ENCODE measurements around the gene RFC2. TPM values are rescaled to one million over a fixed set of nuclear protein-coding genes. Genes with fewer than 3 reads are reported as not detected.

The RFC2 gene
- total and polyA plus RNA-seq, 10 of the 15 experiments (the other 5 are each of a cell fraction or from before 2014, with no cell fraction given): 25.8 to 145 (median 90.9) TPM

DNA sequence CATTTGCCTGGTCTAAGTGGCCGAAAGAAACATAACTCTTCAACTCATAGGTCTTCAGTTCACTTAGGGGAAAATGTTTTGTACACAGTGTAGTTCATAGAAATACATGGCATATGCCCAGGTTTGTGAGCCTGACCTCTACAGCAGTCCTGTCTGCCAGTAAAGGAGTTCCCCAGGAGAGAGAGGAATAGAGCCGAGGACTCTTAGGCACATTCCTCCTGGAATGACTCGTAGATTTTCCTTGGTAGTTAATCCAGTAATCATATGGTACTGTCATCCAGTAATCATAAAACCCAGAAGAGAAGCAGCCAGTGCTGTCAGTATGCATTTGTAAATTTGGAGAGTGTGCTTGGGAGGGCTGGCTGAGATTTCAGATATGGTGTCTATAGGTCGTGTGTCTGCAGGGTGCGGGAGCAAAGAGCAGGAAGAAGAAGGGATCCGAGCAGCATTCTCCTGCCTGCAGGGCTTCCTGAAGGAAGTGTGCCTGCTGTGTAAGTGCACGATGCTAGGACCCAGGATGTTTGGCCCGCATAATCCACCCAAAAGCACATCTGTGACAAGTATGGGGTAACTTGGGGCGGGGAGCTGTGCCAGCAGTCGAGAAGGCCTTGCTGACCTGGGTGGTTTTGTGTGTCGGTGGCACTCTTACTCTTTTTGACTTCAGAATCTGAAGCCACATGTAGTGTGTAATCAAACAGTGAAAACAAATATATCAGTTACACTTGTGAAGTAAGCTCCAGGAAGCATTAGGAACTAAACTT is 66.1 kb downstream of the RFC2 start (continued):
- no peak for TF ChIP-seq ZNF24 (IDR thresholded peaks at IDR 0.05)
- no peak for TF ChIP-seq E2F8 (IDR thresholded peaks at IDR 0.05; ENCODE audit: low read depth, partially characterized antibody)
- no peak for TF ChIP-seq NR2C2 (IDR thresholded peaks at IDR 0.05; ENCODE audit: borderline replicate concordance, control insufficient read depth, insufficient read length, low read depth)
- TF ChIP-seq YBX1 (IDR thresholded peaks at IDR 0.05): no peak
- TF ChIP-seq SMAD1 (IDR thresholded peaks at IDR 0.05; ENCODE audit: low read depth, partially characterized antibody): no peak
- no peak for TF ChIP-seq IKZF1 (conservative IDR thresholded peaks at IDR 0.05)
- no peak for TF ChIP-seq POU2F2 (IDR thresholded peaks at IDR 0.05; ENCODE audit: borderline replicate concordance, low read depth, low read length)
- no peak for TF ChIP-seq STAT3 (IDR thresholded peaks at IDR 0.05; ENCODE audit: low read depth, low read length)
- no peak for TF ChIP-seq MXI1 (IDR thresholded peaks at IDR 0.05; ENCODE audit: low read depth, low read length)

- ChIA-PET CTCF (interaction anchor here (1.0 to 3.0 kb wide), 3 partner anchors 7 to 216 kb away, joined by 3 to 14 read pairs (median 3); no protein-coding TSS in a partner anchor), POLR2A (no interaction called here), SMC1A (ENCODE audit: uncharacterized antibody, unreplicated experiment) (interaction anchor here (1.1 to 1.6 kb wide), 2 partner anchors 116 to 118 kb away, joined by 3 read pairs; no protein-coding TSS in a partner anchor), RAD21 (ENCODE audit: unreplicated experiment) (interaction anchor here (2.8 kb wide), 1 partner anchor 117 kb away, joined by 20 read pairs; no protein-coding TSS in a partner anchor)
- no peaks in the 10 kb centered on the region for H3K27me3 ChIP-seq (replicated peaks in 1 of 2; ENCODE audit: control insufficient read depth in 2 of 2, insufficient read depth in 2 of 2, low read length in 1 of 2)
- DNase-seq (ENCODE audit: low read depth, low spot score) (no peak), ATAC-seq (no peak), FAIRE-seq (no peak)
- BruUV-seq (replicated peaks): no TSS peak
- H3K9ac ChIP-seq (ENCODE audit: control insufficient read depth, insufficient read depth, low read length): no peak overlapping the region
- peaks cover 24% of the 10 kb centered on the region for H4K20me1 ChIP-seq (ENCODE audit: control insufficient read depth, insufficient read depth)
- H3K4me2 ChIP-seq (ENCODE audit: control insufficient read depth, insufficient read depth): no peak overlapping the region
- in situ Hi-C loops (cut with MboI): no loop called here
- H3K4me1 ChIP-seq (ENCODE audit: control insufficient read depth, insufficient read depth, low read length): no peaks in the 10 kb centered on the region
- intact Hi-C loops (cut with micrococcal nuclease; ENCODE audit: unreplicated experiment): no loop called here
- WGBS (ENCODE audit: insufficient coverage, insufficient replicate concordance, low lambda C conversion rate, missing lambda C conversion rate): 31% methylated on average over 5 of the region's 5 CpGs
- H3K9me3 ChIP-seq (replicated peaks; ENCODE audit: control insufficient read depth, insufficient read depth, low read length): no peaks in the 10 kb centered on the region
- H3K36me3 ChIP-seq (ENCODE audit: control insufficient read depth in 2 of 2, insufficient read depth in 2 of 2, low read length in 1 of 2): peaks cover 19 to 28% of the 10 kb centered on the region in 2 experiments
- H3K79me2 ChIP-seq (ENCODE audit: control insufficient read depth, insufficient read depth, low read length): peaks cover 82% of the 10 kb centered on the region
- no peak overlapping the region for H2AFZ ChIP-seq (ENCODE audit: control insufficient read depth, low read depth, low read length)
- H3K27ac ChIP-seq (ENCODE audit: control insufficient read depth, insufficient read depth): no peak overlapping the region
- H3K4me3 ChIP-seq: no peak overlapping the region
- TF ChIP-seq BHLHE40 (IDR thresholded peaks at IDR 0.05; ENCODE audit: borderline replicate concordance in 1 of 2, low read depth in 2 of 2, low read length in 1 of 2) (no peak), TAF1 (IDR thresholded peaks at IDR 0.05; ENCODE audit: borderline replicate concordance, low read depth, low read length) (no peak), HDAC6 (IDR thresholded peaks at IDR 0.05; ENCODE audit: unreplicated experiment) (no peak), PRDM15 (CRISPR knock-in tag; IDR thresholded peaks at IDR 0.05) (no peak)
Measured at GRCh38 chr7:74185636-74186035, 68.6 kb downstream of the RFC2 start.
